GDM1 (cell line): ENCODE results near the gene DMRTC2.

Source experiments
- DNase-seq: peaks from one replicate; lab custom pipeline; 2025; lab: John Stamatoyannopoulos, UW

Gene DMRTC2

DNA sequence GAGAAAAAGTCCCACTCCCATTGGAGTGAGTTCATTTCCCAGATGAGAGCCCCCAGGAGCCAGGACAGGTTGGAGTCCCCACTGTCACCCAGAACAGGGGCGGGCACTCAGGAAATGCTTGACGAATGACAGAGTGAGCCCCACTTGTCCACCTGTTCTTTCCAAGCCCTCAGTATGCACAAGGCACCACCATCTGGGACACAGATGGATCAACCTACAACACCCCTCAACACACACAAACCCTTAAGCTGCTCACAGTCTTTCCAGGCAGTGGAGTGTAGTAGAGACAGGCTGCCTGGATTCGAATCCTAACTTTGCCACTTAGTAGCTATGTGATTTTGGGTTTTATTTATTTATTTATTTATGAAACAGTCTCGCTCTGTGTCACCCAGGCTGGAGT is 46.1 kb downstream of the DMRTC2 start:
- DNase-seq, result no peak

DNA sequence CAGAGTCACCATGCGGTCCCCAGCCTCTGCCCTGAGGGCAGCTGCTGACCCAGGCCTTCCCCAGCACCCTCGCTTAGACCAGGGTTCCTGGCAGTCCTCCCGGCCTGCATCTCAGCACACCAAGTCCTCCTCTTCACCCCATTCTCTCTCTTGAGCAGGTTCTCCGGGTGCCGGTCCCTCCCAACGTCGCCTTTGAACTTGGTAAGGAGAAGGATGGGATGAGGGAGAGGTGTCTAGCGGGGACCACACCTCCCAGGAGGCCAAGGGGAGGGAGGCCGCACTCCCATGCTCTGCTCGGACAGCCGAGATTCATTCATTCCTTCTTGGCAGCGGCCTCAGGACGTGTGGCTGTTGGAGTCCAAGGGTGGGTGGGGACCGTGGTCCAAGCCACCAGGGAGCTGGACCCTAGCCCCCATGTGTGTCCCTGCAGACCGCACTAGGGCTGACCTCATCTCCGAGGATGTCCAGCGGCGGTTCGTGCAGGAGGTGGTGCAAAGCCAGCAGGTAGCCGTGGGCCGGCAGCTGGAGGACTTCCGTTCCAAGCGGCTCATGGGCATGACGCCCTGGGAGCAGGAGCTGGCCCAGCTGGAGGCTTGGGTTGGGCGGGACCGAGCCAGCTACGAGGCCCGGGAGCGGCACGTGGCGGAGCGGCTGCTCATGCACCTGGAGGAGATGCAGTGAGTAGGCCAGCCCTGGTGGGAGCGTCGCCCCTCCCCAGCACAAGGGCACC is 47.5 kb downstream of the DMRTC2 start:
- DNase-seq, result no peak

DNA sequence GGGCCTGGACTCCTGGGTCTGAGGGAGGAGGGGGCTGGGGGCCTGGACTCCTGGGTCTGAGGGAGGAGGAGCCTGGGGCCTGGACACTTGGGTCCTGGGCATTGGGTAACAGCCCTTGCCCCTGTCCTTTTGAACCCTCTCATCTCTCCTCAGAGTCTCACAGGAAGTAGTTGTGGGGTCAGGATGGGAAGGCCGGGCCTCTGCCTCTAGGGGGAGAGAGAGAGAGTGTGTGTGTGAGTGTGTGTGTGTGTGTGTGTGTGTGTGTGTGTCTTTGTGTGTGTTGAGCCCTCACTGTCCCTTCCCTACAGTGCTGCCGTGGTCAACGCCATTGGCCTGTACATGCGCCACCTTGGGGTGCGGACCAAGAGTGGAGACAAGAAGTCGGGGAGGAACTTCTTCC is 49.1 kb downstream of the DMRTC2 start:
- DNase-seq, result no peak

DNA sequence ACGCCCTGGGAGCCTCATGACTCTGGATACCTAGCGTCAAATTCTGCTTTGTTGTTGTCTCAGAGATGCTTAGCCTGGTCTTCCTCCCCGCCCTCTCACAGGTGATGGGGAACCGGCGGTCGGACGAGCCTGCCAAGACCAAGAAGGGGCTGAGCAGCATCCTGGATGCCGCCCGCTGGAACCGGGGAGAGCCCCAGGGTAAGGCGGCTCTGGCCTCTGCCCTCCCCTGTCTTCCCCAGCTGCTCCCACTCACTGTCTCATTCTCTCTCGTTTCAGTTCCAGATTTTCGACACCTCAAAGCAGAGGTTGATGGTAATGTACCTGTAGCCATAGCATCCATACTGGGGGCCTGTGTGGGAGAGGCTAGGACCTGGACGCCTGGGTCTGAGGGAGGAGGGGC is 49.5 kb downstream of the DMRTC2 start:
- DNase-seq, result no peak

DNA sequence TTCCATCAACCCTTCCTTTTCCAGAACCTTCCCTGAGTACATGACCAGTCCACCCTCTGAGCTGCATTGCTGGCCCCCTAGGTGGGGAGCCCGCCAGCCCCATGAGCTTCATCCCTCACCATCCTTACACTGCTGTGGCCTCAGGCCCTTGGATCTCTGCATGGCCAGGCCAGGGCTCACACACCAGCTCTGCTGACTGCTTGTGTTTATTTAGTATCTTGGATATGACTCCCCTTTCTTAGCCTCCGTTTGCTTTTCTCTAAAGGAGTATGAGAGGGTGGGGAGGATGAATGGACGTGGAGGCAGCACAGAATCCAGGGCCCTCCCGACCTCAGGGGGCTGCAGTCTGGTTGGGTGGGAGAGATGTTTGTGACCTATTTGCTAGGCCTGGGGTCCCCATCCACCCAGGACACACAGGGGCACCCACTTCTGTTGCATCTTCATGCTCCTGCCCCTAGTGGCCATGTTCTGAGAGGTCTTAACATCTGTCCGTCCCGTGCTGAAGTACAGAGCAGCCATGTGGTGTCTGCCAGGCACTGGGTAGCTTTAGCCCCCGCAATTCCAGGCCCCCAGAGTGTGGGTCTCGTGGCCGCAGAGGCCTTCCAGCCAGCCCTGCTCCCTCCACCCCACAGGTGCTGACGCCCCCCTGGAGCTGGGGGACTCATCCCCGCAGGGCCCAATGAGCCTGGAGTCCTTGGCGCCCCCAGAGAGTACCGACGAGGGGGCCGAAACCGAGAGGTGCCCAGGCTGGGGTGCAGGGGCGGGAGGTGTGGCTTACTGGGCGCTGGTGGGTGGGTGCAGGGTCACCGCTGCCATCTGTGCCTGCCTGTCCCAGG is 51.1 kb downstream of the DMRTC2 start:
- no peak for DNase-seq

DNA sequence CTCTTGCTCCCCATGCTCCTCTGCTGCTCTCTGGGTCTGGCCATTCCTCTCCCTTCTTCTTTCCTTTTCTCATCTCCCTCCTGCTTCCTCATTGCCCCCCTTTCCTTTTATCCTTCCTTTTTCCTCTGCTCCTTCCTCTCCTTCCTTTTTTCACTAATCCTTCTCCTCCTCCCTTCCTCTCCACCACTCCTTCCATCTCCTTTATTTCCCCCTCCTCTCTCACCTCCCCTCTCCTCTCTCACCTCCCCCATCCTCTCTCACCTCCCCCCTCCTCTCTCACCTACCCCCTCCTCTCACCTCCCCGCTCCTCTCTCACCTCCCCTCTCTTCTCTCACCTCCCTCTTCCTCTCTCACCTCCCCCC is 51.7 kb downstream of the DMRTC2 start:
- DNase-seq, result no peak

DNA sequence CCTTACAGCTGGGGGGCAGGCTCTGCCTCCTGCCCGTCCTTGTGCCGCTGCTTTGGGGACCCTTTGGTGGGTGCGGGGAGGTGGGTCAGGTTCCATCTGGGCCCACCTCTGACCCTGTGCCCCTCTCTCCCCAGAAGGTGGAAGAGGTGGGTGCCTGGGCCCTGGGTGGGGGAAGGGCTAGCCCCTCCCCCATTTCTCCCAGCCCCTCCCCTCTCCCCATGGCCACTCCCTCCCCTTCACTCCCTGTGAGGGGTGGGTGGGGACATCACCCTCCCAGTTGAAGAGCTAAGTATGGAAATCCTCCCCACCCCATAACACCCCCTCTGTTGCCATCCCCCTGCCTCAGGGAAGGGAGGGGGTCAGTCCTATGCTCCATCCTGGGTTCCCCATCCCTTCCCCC is 52.3 kb downstream of the DMRTC2 start:
- DNase-seq, result no peak

DNA sequence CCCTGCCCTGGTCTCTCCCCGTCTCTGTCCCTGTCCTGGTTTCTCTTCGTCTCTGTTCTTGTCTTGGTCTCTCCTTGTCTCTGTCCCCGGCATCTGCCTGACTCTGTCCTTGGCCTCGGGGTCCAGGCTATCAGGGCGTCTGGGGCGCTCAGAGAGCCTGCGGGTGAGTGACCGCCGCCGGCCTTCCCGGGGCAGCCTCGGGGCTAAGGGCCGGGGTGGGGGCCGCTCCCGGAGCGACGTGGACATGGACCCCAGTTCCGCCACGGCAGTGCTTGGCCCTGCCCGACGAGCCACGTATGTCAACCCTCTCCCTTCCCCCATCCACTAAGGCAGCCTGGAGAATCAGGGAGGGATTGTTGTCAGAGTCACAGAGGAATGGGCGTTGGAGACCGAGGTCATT is 53.0 kb downstream of the DMRTC2 start:
- DNase-seq, result no peak

DNA sequence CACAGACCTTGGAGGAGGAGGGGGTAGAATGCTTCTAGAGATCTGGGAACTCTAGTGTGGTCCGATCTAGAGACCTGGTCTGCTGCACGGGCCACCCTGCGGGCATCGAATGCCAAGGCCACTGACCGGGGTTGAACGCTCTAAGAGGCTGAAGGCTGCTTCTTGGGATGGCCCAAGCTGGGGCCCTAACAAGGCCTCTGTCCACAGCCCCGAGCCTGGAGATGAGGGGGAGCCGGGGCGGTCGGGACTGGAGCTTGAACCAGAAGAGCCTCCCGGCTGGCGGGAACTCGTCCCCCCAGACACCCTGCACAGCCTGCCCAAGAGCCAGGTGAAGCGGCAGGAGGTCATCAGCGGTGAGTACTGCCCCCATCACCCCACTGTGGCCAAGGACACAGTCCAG is 53.4 kb downstream of the DMRTC2 start:
- DNase-seq, result no peak
